GM23338 (cell line): Measurements from ENCODE around the gene NTPCR. TPM values are rescaled to one million over a fixed set of nuclear protein-coding genes. Genes with fewer than 3 reads are reported as not detected.

Source experiments
- ATAC-seq: fragments of 200-7000 bp; cut with Tn5 transposase; 3 replicates; pipeline ENCODE4 v1.9.1; 2020
- DNase-seq: peaks from one replicate; pipeline ENCODE4 v3.0.0-alpha.2; 2015; ENCODE audit warnings: low spot score
- H2AFZ ChIP-seq: fragments of 200-600 bp; sonication (generic); 2 replicates; pipeline ENCODE4 v1.8.0; 2016; ENCODE audit warnings: antibody characterized with exemption, mild to moderate bottlenecking, moderate library complexity
- H3F3A ChIP-seq: fragments of 200-600 bp; sonication (generic); replicated peaks from 2 replicates; pipeline ENCODE4 v1.8.0; 2017; ENCODE audit warnings: antibody characterized with exemption, mixed run types, low read depth
- H3K27ac ChIP-seq: fragments of 200-600 bp; sonication (generic); 2 replicates; pipeline ENCODE4 v1.6.1; 2016; ENCODE audit warnings: low read depth
- H3K27me3 ChIP-seq: fragments of 200-600 bp; sonication (generic); 2 replicates; pipeline ENCODE4 v1.8.0; 2016; ENCODE audit warnings: mild to moderate bottlenecking, mixed run types, moderate library complexity; ENCODE audit not compliant: insufficient read depth
- H3K36me3 ChIP-seq: fragments of 200-600 bp; sonication (generic); 2 replicates; pipeline ENCODE4 v1.8.0; 2016; ENCODE audit warnings: mild to moderate bottlenecking; ENCODE audit not compliant: insufficient read depth
- H3K4me1 ChIP-seq: fragments of 200-600 bp; sonication (generic); 2 replicates; pipeline ENCODE4 v1.8.0; 2016; ENCODE audit warnings: mild to moderate bottlenecking, moderate library complexity; ENCODE audit not compliant: insufficient read depth
- H3K4me2 ChIP-seq: fragments of 200-600 bp; sonication (generic); 2 replicates; pipeline ENCODE4 v1.7.1; 2017; ENCODE audit warnings: mixed run types
- H3K4me3 ChIP-seq: fragments of 200-600 bp; sonication (generic); 2 replicates; pipeline ENCODE4 v1.6.1; 2016; ENCODE audit warnings: mixed run types
- H3K79me2 ChIP-seq: fragments of 200-600 bp; sonication (generic); replicated peaks from 2 replicates; pipeline ENCODE4 v1.8.0; 2017; ENCODE audit warnings: mild to moderate bottlenecking; ENCODE audit not compliant: insufficient read depth
- H3K9me2 ChIP-seq: fragments of 200-600 bp; sonication (generic); 2 replicates; pipeline ENCODE4 v1.8.0; 2017; ENCODE audit not compliant: insufficient read depth
- H4K20me1 ChIP-seq: fragments of 200-600 bp; sonication (generic); replicated peaks from 2 replicates; pipeline ENCODE4 v1.8.0; 2017; ENCODE audit warnings: mild to moderate bottlenecking; ENCODE audit not compliant: insufficient read depth
- H3K27ac Mint-ChIP-seq: 2 replicates; pipeline ENCODE4 v1.8.0; 2020; ENCODE audit warnings: inconsistent platforms, mild to moderate bottlenecking, moderate library complexity, mixed read lengths
- H3K27me3 Mint-ChIP-seq: 3 replicates; pipeline ENCODE4 v1.8.0; 2022; ENCODE audit warnings: low read depth, mild to moderate bottlenecking, moderate library complexity, mixed read lengths, inconsistent platforms; ENCODE audit not compliant: insufficient read depth, poor library complexity
- H3K36me3 Mint-ChIP-seq: 3 replicates; pipeline ENCODE4 v1.8.0; 2021; ENCODE audit warnings: low read depth, mild to moderate bottlenecking, inconsistent platforms, moderate library complexity, mixed read lengths
- H3K4me1 Mint-ChIP-seq: 3 replicates; pipeline ENCODE4 v1.8.0; 2020; ENCODE audit warnings: mild to moderate bottlenecking, inconsistent platforms, mixed read lengths
- H3K4me3 Mint-ChIP-seq: 3 replicates; pipeline ENCODE4 v1.8.0; 2021; ENCODE audit warnings: moderate library complexity, mild to moderate bottlenecking, inconsistent platforms, mixed read lengths
- H3K9me3 Mint-ChIP-seq: 3 replicates; pipeline ENCODE4 v1.8.0; 2020; ENCODE audit warnings: moderate library complexity, mild to moderate bottlenecking, inconsistent platforms, mixed read lengths
- CREB1 ChIP-seq: fragments of 250-450 bp; sonication (Bioruptor Pico); IDR thresholded peaks from 2 replicates; pipeline ENCODE4 v1.5.0; 2020; ENCODE audit warnings: low read depth, mild to moderate bottlenecking, moderate library complexity
- CTCF ChIP-seq, 2 experiments: fragments of 200-600 bp in 1 of 2; sonication (generic) in 1 of 2; conservative IDR thresholded peaks; 2 replicates each; pipeline versions ENCODE4 v1.5.1 to v1.6.1; 2016 to 2017; ENCODE audit warnings: antibody characterized with exemption in 2 of 2, low read depth in 2 of 2, mild to moderate bottlenecking in 2 of 2, moderate library complexity in 1 of 2
- ETS1 ChIP-seq: IDR thresholded peaks from 2 replicates; pipeline ENCODE4 v1.6.1; 2016; ENCODE audit warnings: antibody characterized with exemption
- EZH2 ChIP-seq: fragments of 200-600 bp; sonication (generic); IDR thresholded peaks from one replicate; pipeline ENCODE4 v1.8.0; 2017; ENCODE audit warnings: antibody characterized with exemption, mild to moderate bottlenecking, low read depth; ENCODE audit not compliant: unreplicated experiment
- EZH2phosphoT487 ChIP-seq: fragments of 200-600 bp; sonication (generic); IDR thresholded peaks from one replicate; pipeline ENCODE4 v1.8.1; 2018; ENCODE audit warnings: antibody characterized with exemption; ENCODE audit not compliant: unreplicated experiment
- JUNB ChIP-seq: IDR thresholded peaks from one replicate; pipeline ENCODE4 v1.6.1; 2016; ENCODE audit warnings: antibody characterized with exemption; ENCODE audit not compliant: unreplicated experiment
- NANOG ChIP-seq: IDR thresholded peaks from 2 replicates; pipeline ENCODE4 v1.6.1; 2016; ENCODE audit warnings: antibody characterized with exemption, borderline replicate concordance
- POLR2AphosphoS5 ChIP-seq: IDR thresholded peaks from 2 replicates; pipeline ENCODE4 v1.6.1; 2016; ENCODE audit warnings: antibody characterized with exemption, low read depth
- STAT1 ChIP-seq: IDR thresholded peaks from one replicate; pipeline ENCODE4 v1.6.1; 2016; ENCODE audit warnings: antibody characterized with exemption; ENCODE audit not compliant: unreplicated experiment
- ZNF114 ChIP-seq: fragments of 250-450 bp; sonication (Bioruptor Pico); IDR thresholded peaks from 2 replicates; pipeline ENCODE4 v1.5.0; 2020; ENCODE audit warnings: mild to moderate bottlenecking, moderate library complexity
- ZNF331 ChIP-seq: fragments of 250-450 bp; sonication (Bioruptor Pico); IDR thresholded peaks from 2 replicates; pipeline ENCODE4 v1.5.0; 2020; ENCODE audit warnings: low read depth, mild to moderate bottlenecking, moderate library complexity
- ZNF462 ChIP-seq: fragments of 250-450 bp; sonication (Bioruptor Pico); IDR thresholded peaks from 2 replicates; pipeline ENCODE4 v1.5.0; 2020; ENCODE audit warnings: mild to moderate bottlenecking, moderate library complexity
- polyA plus RNA-seq: library from polyadenylated mRNA; unstranded; fragments of >200 nt; fragmentation: Nextera tagmentation; extraction: Ambion mirVana; gene quantifications from 2 replicates; pipeline ENCODE4 v1.2.1, GENCODE V29; 2016
- total RNA-seq: library from RNA; depleted of rRNA; stranded (reverse); fragments of >200 nt; shearing (Covaris generic); gene quantifications from 2 replicates; pipeline ENCODE4 v1.2.3, GENCODE V29; 2014
- TF ChIP-seq, protein P1 (sequence below): IDR thresholded peaks from one replicate; pipeline ENCODE4 v1.6.1; 2018; ENCODE audit warnings: antibody characterized with exemption; ENCODE audit not compliant: unreplicated experiment

Gene NTPCR
- total and polyA plus RNA-seq, 2 experiments from 2014 or later = 64.1 to 150 TPM

- peaks cover 11% of the 10 kb centered on the region; the same call in 2 of the 3 replicates for H3K4me1 Mint-ChIP-seq
Measured at GRCh38 chr1:233020426-233020825, 70.0 kb downstream of the NTPCR start.

More at GRCh38 chr1:233020426-233020825, 70.0 kb downstream of the NTPCR start:
- no peaks in the 10 kb centered on the region for H3K4me1 ChIP-seq
- Mint-ChIP-seq H3K4me3 (no peak overlapping the region), H3K36me3 (peaks cover 39% of the 10 kb centered on the region), H3K27ac (no peak overlapping the region), H3K27me3 (peaks cover 6% of the 10 kb centered on the region), H3K9me3 (no peaks in the 10 kb centered on the region; the same call in 2 of the 3 replicates)
- no peaks in the 10 kb centered on the region; the same call in 1 of the 2 replicates for H4K20me1 ChIP-seq
- H3K9me2 ChIP-seq = no peaks in the 10 kb centered on the region
- DNase-seq = no peak
- no peak for ATAC-seq
- no peaks in the 10 kb centered on the region for H3K27me3 ChIP-seq
- no peak overlapping the region for H3K27ac ChIP-seq
- no peak overlapping the region for H3K4me3 ChIP-seq
- no peaks in the 10 kb centered on the region for H3F3A ChIP-seq
- no peaks in the 10 kb centered on the region for H3K79me2 ChIP-seq
- no peak overlapping the region for H3K4me2 ChIP-seq
- no peak for TF ChIP-seq ZNF462 (CRISPR knock-in tag)
- TF ChIP-seq, protein P1, sequence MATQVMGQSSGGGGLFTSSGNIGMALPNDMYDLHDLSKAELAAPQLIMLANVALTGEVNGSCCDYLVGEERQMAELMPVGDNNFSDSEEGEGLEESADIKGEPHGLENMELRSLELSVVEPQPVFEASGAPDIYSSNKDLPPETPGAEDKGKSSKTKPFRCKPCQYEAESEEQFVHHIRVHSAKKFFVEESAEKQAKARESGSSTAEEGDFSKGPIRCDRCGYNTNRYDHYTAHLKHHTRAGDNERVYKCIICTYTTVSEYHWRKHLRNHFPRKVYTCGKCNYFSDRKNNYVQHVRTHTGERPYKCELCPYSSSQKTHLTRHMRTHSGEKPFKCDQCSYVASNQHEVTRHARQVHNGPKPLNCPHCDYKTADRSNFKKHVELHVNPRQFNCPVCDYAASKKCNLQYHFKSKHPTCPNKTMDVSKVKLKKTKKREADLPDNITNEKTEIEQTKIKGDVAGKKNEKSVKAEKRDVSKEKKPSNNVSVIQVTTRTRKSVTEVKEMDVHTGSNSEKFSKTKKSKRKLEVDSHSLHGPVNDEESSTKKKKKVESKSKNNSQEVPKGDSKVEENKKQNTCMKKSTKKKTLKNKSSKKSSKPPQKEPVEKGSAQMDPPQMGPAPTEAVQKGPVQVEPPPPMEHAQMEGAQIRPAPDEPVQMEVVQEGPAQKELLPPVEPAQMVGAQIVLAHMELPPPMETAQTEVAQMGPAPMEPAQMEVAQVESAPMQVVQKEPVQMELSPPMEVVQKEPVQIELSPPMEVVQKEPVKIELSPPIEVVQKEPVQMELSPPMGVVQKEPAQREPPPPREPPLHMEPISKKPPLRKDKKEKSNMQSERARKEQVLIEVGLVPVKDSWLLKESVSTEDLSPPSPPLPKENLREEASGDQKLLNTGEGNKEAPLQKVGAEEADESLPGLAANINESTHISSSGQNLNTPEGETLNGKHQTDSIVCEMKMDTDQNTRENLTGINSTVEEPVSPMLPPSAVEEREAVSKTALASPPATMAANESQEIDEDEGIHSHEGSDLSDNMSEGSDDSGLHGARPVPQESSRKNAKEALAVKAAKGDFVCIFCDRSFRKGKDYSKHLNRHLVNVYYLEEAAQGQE = no peak
- TF ChIP-seq CTCF (conservative IDR thresholded peaks at IDR 0.05; ENCODE audit: low read depth in 2 of 2) = no peak
- TF ChIP-seq ZNF114 = no peak
- no peak for TF ChIP-seq CREB1
- no peak for TF ChIP-seq ETS1
- TF ChIP-seq STAT1 = no peak
- no peak for TF ChIP-seq ZNF331
- TF ChIP-seq EZH2 = no peak
- TF ChIP-seq NANOG = no peak
- no peak for TF ChIP-seq POLR2AphosphoS5
- no peak for TF ChIP-seq EZH2phosphoT487
- TF ChIP-seq JUNB = no peak
- peaks cover 9% of the 10 kb centered on the region for H3K36me3 ChIP-seq
- H2AFZ ChIP-seq = no peak overlapping the region
